ENCODE measurements around the gene ENTHD1.
A peak's percentile ranks its signal among the peaks of the same experiment; 100 is the strongest.

Gene ENTHD1

DNA sequence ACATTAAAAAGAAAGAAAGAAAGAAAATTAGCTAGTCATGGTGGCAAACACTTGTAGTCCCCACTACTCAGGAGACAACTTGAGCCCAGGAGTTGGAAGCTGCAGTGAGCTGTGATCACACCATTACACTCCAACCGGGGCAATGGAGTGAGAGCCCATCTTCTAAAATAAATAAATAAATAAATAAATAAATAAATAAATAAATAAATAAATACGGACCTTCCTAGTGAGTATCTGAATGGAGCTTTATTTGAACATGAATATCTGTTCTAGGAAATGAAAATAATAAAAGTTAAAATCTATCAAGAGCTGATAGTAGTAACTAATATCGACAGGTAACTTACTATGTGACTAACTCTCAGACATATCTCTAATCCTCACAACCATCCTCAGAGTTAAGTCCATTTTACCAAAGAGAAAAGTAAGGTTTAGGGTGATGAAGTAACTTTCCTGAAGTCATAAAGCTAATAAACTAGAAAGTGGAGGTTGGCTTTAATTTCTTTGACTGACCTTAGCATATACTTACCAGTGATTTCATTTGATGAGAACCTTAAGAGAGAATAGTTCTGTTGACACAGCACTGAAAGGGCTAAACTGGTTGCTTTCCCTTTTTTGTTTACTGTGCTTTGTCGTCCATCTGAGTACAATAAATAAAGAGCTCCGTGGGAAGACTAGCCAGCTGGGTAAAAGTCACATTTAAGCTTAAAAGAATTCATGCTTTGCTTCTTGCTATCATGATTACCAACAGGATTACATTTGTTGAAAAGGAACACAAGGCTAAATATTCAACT, 22.4 kb downstream of the ENTHD1 start (continued):
- TF ChIP-seq ZNF701 (tag by site-specific recombination; IDR thresholded peaks at IDR 0.05) (no peak), HOXD13 (CRISPR knock-in tag; IDR thresholded peaks at IDR 0.05; ENCODE audit: borderline replicate concordance) (no peak), HOXA7 (CRISPR knock-in tag; IDR thresholded peaks at IDR 0.05; ENCODE audit: borderline replicate concordance) (no peak), GLI2 (tag by site-specific recombination; IDR thresholded peaks at IDR 0.05; ENCODE audit: borderline replicate concordance, low read depth) (no peak; the same call in 1 of the 2 replicates), ZNF23 (tag by site-specific recombination; IDR thresholded peaks at IDR 0.05; ENCODE audit: borderline replicate concordance) (no peak), MYNN (tag by site-specific recombination; IDR thresholded peaks at IDR 0.05; ENCODE audit: borderline replicate concordance) (no peak; the same call in 1 of the 2 replicates), ZNF223 (tag by site-specific recombination; IDR thresholded peaks at IDR 0.05) (0 out of 2 replicates have a peak, but pooled peaks have one; percentile 25), KLF8 (tag by site-specific recombination; IDR thresholded peaks at IDR 0.05) (no peak), BCL11B (tag by site-specific recombination; IDR thresholded peaks at IDR 0.05; ENCODE audit: low read depth) (no peak), SCRT2 (tag by site-specific recombination; IDR thresholded peaks at IDR 0.05) (no peak), ZNF777 (tag by site-specific recombination; IDR thresholded peaks at IDR 0.05; ENCODE audit: borderline replicate concordance) (no peak), ZNF2 (tag by site-specific recombination; IDR thresholded peaks at IDR 0.05) (no peak), ZBTB7A (tag by site-specific recombination; IDR thresholded peaks at IDR 0.05; ENCODE audit: low read depth) (no peak), ZNF404 (tag by site-specific recombination; IDR thresholded peaks at IDR 0.05) (peak; percentile 81), ZNF394 (tag by site-specific recombination; IDR thresholded peaks at IDR 0.05; ENCODE audit: borderline replicate concordance) (peak; percentile 94; the same call in 1 of the 2 replicates), ZNF169 (tag by site-specific recombination; IDR thresholded peaks at IDR 0.05) (no peak), ZNF350 (tag by site-specific recombination; IDR thresholded peaks at IDR 0.05) (no peak), YY2 (tag by site-specific recombination; IDR thresholded peaks at IDR 0.05) (no peak), ZNF677 (tag by site-specific recombination; IDR thresholded peaks at IDR 0.05) (no peak), ZNF626 (tag by site-specific recombination; IDR thresholded peaks at IDR 0.05) (no peak), ZNF211 (tag by site-specific recombination; IDR thresholded peaks at IDR 0.05; ENCODE audit: low read depth) (no peak), ZSCAN16 (tag by site-specific recombination; IDR thresholded peaks at IDR 0.05) (no peak), ZBTB26 (tag by site-specific recombination; optimal IDR thresholded peaks at IDR 0.05) (no peak), ZNF560 (tag by site-specific recombination; IDR thresholded peaks at IDR 0.05; ENCODE audit: borderline replicate concordance) (0 out of 2 replicates have a peak, but pooled peaks have one; percentile 41), ZNF416 (tag by site-specific recombination; IDR thresholded peaks at IDR 0.05) (no peak), KLF10 (tag by site-specific recombination; IDR thresholded peaks at IDR 0.05) (no peak), ZNF792 (tag by site-specific recombination; IDR thresholded peaks at IDR 0.05) (no peak), ZNF19 (tag by site-specific recombination; IDR thresholded peaks at IDR 0.05; ENCODE audit: low read depth) (0 out of 2 replicates have a peak, but pooled peaks have one; percentile 57), ZIC2 (tag by site-specific recombination; IDR thresholded peaks at IDR 0.05) (no peak), ZNF311 (tag by site-specific recombination; IDR thresholded peaks at IDR 0.05; ENCODE audit: borderline replicate concordance) (no peak), ZFP3 (tag by site-specific recombination; IDR thresholded peaks at IDR 0.05; ENCODE audit: low read depth) (0 out of 2 replicates have a peak, but pooled peaks have one; percentile 35), ZNF114 (tag by site-specific recombination; IDR thresholded peaks at IDR 0.05) (no peak), ZNF175 (tag by site-specific recombination; IDR thresholded peaks at IDR 0.05) (no peak), KLF7 (tag by site-specific recombination; IDR thresholded peaks at IDR 0.05; ENCODE audit: borderline replicate concordance) (no peak)
- TF ChIP-seq, protein P1, sequence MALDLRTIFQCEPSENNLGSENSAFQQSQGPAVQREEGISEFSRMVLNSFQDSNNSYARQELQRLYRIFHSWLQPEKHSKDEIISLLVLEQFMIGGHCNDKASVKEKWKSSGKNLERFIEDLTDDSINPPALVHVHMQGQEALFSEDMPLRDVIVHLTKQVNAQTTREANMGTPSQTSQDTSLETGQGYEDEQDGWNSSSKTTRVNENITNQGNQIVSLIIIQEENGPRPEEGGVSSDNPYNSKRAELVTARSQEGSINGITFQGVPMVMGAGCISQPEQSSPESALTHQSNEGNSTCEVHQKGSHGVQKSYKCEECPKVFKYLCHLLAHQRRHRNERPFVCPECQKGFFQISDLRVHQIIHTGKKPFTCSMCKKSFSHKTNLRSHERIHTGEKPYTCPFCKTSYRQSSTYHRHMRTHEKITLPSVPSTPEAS (tag by site-specific recombination; IDR thresholded peaks at IDR 0.05), result no peak
- TF ChIP-seq, protein P2, sequence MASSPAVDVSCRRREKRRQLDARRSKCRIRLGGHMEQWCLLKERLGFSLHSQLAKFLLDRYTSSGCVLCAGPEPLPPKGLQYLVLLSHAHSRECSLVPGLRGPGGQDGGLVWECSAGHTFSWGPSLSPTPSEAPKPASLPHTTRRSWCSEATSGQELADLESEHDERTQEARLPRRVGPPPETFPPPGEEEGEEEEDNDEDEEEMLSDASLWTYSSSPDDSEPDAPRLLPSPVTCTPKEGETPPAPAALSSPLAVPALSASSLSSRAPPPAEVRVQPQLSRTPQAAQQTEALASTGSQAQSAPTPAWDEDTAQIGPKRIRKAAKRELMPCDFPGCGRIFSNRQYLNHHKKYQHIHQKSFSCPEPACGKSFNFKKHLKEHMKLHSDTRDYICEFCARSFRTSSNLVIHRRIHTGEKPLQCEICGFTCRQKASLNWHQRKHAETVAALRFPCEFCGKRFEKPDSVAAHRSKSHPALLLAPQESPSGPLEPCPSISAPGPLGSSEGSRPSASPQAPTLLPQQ (tag by site-specific recombination; IDR thresholded peaks at IDR 0.05), result no peak
- TF ChIP-seq, protein P3, sequence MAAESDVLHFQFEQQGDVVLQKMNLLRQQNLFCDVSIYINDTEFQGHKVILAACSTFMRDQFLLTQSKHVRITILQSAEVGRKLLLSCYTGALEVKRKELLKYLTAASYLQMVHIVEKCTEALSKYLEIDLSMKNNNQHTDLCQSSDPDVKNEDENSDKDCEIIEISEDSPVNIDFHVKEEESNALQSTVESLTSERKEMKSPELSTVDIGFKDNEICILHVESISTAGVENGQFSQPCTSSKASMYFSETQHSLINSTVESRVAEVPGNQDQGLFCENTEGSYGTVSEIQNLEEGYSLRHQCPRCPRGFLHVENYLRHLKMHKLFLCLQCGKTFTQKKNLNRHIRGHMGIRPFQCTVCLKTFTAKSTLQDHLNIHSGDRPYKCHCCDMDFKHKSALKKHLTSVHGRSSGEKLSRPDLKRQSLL (tag by site-specific recombination; IDR thresholded peaks at IDR 0.05), result no peak
